H9 (cell line): ENCODE data around the gene MYMK. TPM values are rescaled to one million over a fixed set of nuclear protein-coding genes. Genes with fewer than 3 reads are reported as not detected.

Source experiments
- DNase-seq: peaks from one replicate; pipeline ENCODE4 v3.0.0-alpha.2; 2017
- H2AFZ ChIP-seq: one replicate; pipeline ENCODE4 v1.6.1; 2013; ENCODE audit warnings: mild to moderate bottlenecking, low read length, control low read depth, moderate library complexity
- H2AK5ac ChIP-seq: 2 replicates; pipeline ENCODE4 v1.6.1; 2013; ENCODE audit warnings: low read length, control low read depth, mixed read lengths; ENCODE audit not compliant: insufficient read length
- H2BK120ac ChIP-seq: one replicate; pipeline ENCODE4 v1.6.1; 2013; ENCODE audit warnings: low read depth, mild to moderate bottlenecking, low read length, control low read depth, inconsistent platforms; ENCODE audit not compliant: poor library complexity, severe bottlenecking
- H2BK12ac ChIP-seq: 2 replicates; pipeline ENCODE4 v1.6.1; 2013; ENCODE audit warnings: low read length, control low read depth, mixed read lengths, low read depth; ENCODE audit not compliant: insufficient read length
- H2BK15ac ChIP-seq: 2 replicates; pipeline ENCODE4 v1.6.1; 2013; ENCODE audit warnings: low read depth, low read length, control low read depth
- H2BK20ac ChIP-seq: one replicate; pipeline ENCODE4 v1.6.1; 2013; ENCODE audit warnings: low read depth, mild to moderate bottlenecking, low read length, control low read depth, inconsistent platforms; ENCODE audit not compliant: poor library complexity, severe bottlenecking
- H2BK5ac ChIP-seq: 2 replicates; pipeline ENCODE4 v1.6.1; 2013; ENCODE audit warnings: low read length, control low read depth, mixed read lengths; ENCODE audit not compliant: insufficient read length
- H3K14ac ChIP-seq: 2 replicates; pipeline ENCODE4 v1.6.1; 2013; ENCODE audit warnings: low read length, control low read depth; ENCODE audit not compliant: insufficient read depth
- H3K18ac ChIP-seq: 2 replicates; pipeline ENCODE4 v1.6.1; 2013; ENCODE audit warnings: low read depth, mild to moderate bottlenecking, mixed read lengths, low read length, control low read depth; ENCODE audit not compliant: insufficient read length
- H3K23ac ChIP-seq: 2 replicates; pipeline ENCODE4 v1.6.1; 2013; ENCODE audit warnings: low read length, control low read depth, mixed read lengths, low read depth; ENCODE audit not compliant: insufficient read length
- H3K23me2 ChIP-seq: 2 replicates; pipeline ENCODE4 v1.6.1; 2013; ENCODE audit warnings: low read depth, mild to moderate bottlenecking, mixed read lengths, low read length, control low read depth; ENCODE audit not compliant: insufficient read length, poor library complexity, severe bottlenecking
- H3K27ac ChIP-seq: 2 replicates; pipeline ENCODE4 v1.5.1; 2013; ENCODE audit warnings: low read length, control low read depth, mixed read lengths, low read depth; ENCODE audit not compliant: insufficient read length
- H3K27me3 ChIP-seq: 2 replicates; pipeline ENCODE4 v1.6.1; 2013; ENCODE audit warnings: low read length, control low read depth, inconsistent platforms; ENCODE audit not compliant: insufficient read depth
- H3K4ac ChIP-seq: 2 replicates; pipeline ENCODE4 v1.6.1; 2013; ENCODE audit warnings: low read depth, mild to moderate bottlenecking, control low read depth, inconsistent platforms, low read length, moderate library complexity
- H3K4me1 ChIP-seq: 2 replicates; pipeline ENCODE4 v1.6.1; 2013; ENCODE audit warnings: low read length, control low read depth, inconsistent platforms; ENCODE audit not compliant: insufficient read depth
- H3K4me2 ChIP-seq: 2 replicates; pipeline ENCODE4 v1.6.1; 2013; ENCODE audit warnings: low read length, control low read depth, mixed read lengths; ENCODE audit not compliant: insufficient read length, insufficient read depth
- H3K56ac ChIP-seq: 2 replicates; pipeline ENCODE4 v1.6.1; 2013; ENCODE audit warnings: low read depth, mild to moderate bottlenecking, mixed read lengths, low read length, control low read depth; ENCODE audit not compliant: insufficient read length
- H3K79me1 ChIP-seq: 2 replicates; pipeline ENCODE4 v1.6.1; 2013; ENCODE audit warnings: low read depth, mild to moderate bottlenecking, moderate library complexity, low read length, control low read depth, inconsistent platforms; ENCODE audit not compliant: insufficient read depth, poor library complexity, severe bottlenecking
- H3K79me2 ChIP-seq: 2 replicates; pipeline ENCODE4 v1.6.1; 2013; ENCODE audit warnings: low read length, control low read depth, inconsistent platforms; ENCODE audit not compliant: insufficient read depth
- H3K9ac ChIP-seq: 2 replicates; pipeline ENCODE4 v1.6.1; 2013; ENCODE audit warnings: low read length, control low read depth, mixed read lengths; ENCODE audit not compliant: insufficient read length; ENCODE audit errors: extremely low read depth
- H3K9me3 ChIP-seq: one replicate; pipeline ENCODE4 v1.6.1; 2013; ENCODE audit warnings: low read depth, low read length, inconsistent platforms; ENCODE audit not compliant: control insufficient read depth
- H3T11ph ChIP-seq: one replicate; pipeline ENCODE4 v1.6.1; 2013; ENCODE audit warnings: mild to moderate bottlenecking, low read length, control low read depth, inconsistent platforms
- H4K20me1 ChIP-seq: one replicate; pipeline ENCODE4 v1.6.1; 2013; ENCODE audit not compliant: control insufficient read depth, insufficient read length, insufficient read depth
- H4K5ac ChIP-seq: 2 replicates; pipeline ENCODE4 v1.6.1; 2013; ENCODE audit warnings: low read depth, mild to moderate bottlenecking, mixed read lengths, low read length, control low read depth; ENCODE audit not compliant: insufficient read length
- H4K8ac ChIP-seq: replicated peaks from 2 replicates; pipeline ENCODE4 v1.6.1; 2013; ENCODE audit warnings: low read length, control low read depth, mixed read lengths, low read depth; ENCODE audit not compliant: insufficient read length
- H4K91ac ChIP-seq: 2 replicates; pipeline ENCODE4 v1.6.1; 2013; ENCODE audit warnings: low read depth, mild to moderate bottlenecking, moderate library complexity, mixed read lengths, low read length, control low read depth; ENCODE audit not compliant: insufficient read length
- H3K27ac Mint-ChIP-seq, 3 experiments: 2 replicates in 2 of 3; 3 replicates in 1 of 3; pipeline ENCODE4 v1.8.0; 2020 to 2021; ENCODE audit warnings: mixed read lengths in 3 of 3, mild to moderate bottlenecking in 1 of 3, moderate library complexity in 1 of 3
- H3K27me3 Mint-ChIP-seq: 2 replicates; pipeline ENCODE4 v1.8.0; 2021; ENCODE audit warnings: low read depth, mild to moderate bottlenecking, moderate library complexity, mixed read lengths
- H3K36me3 Mint-ChIP-seq, 3 experiments: 2 replicates in 2 of 3; 3 replicates in 1 of 3; pipeline ENCODE4 v1.8.0; 2020 to 2021; ENCODE audit warnings: low read depth in 3 of 3, mixed read lengths in 3 of 3; ENCODE audit not compliant: insufficient read depth in 1 of 3
- H3K4me1 Mint-ChIP-seq, 2 experiments: 2 replicates each; pipeline ENCODE4 v1.8.0; 2020; ENCODE audit warnings: mixed read lengths in 2 of 2
- H3K4me3 Mint-ChIP-seq, 2 experiments: 2 replicates in 1 of 2; 3 replicates in 1 of 2; pipeline ENCODE4 v1.8.0; 2020 to 2021; ENCODE audit warnings: mild to moderate bottlenecking in 2 of 2, mixed read lengths in 2 of 2, moderate library complexity in 1 of 2
- H3K9me3 Mint-ChIP-seq, 2 experiments: 2 replicates in 1 of 2; 3 replicates in 1 of 2; pipeline ENCODE4 v1.8.0; 2020; ENCODE audit warnings: mild to moderate bottlenecking in 2 of 2, mixed read lengths in 2 of 2, moderate library complexity in 1 of 2
- WGBS: extraction: QIAGEN DNeasy Blood & Tissue Kit; methylation state at CpG from one replicate; pipeline ENCODE4 v1.1.7; 2013; ENCODE audit warnings: missing lambda C conversion rate, low lambda C conversion rate, mixed read lengths; ENCODE audit not compliant: insufficient read length; ENCODE audit errors: extremely low coverage; 5-methylcytosine and 5-hydroxymethylcytosine counted together
- total RNA-seq: library from RNA; stranded (reverse); gene quantifications from 2 replicates; pipeline ENCODE4 v1.2.1, GENCODE V29; 2021
- TF ChIP-seq, protein P1 (sequence below): fragments of 200-600 bp; sonication (generic); conservative IDR thresholded peaks from 3 replicates; pipeline ENCODE4 v1.8.0; 2021; ENCODE audit warnings: antibody characterized with exemption, mild to moderate bottlenecking

Gene MYMK
- total RNA-seq, 1 experiment from 2014 or later = not detected

DNA sequence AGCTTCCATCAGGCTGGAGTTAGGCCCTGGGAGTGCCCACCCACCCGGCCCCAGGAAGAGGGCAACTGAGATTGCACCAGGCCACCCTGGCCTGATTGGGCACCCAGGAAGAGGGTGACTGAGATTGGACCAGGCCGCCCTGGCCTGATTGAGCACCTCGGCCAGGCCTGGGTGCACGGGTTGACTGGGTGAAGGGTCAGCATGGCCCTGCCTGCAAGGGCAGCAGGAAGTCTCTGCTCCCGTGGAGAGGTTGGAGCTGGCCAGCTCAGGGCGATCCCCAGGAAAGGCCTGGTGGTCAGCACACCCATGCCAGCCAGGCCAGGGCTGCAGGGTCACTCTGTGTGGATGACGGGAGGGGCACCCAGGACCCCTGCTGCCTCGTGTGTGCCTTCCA is 21.5 kb upstream of the MYMK start:
- no peaks in the 10 kb centered on the region for H3K79me1 ChIP-seq
- H2BK12ac ChIP-seq = no peak overlapping the region
- no peak overlapping the region for H2AFZ ChIP-seq
- Mint-ChIP-seq H3K36me3 (no peaks in the 10 kb centered on the region), H3K27ac (no peak overlapping the region), H3K9me3 (no peaks in the 10 kb centered on the region), H3K4me1 (0 out of 4 replicates have a peak, but pooled peaks cover 0 to 3% of the 10 kb centered on the region in 2 experiments), H3K27me3 (peaks cover 4% of the 10 kb centered on the region), H3K4me3 (no peak overlapping the region)
- no peak overlapping the region for H3K9ac ChIP-seq
- no peaks in the 10 kb centered on the region for H3K9me3 ChIP-seq
- TF ChIP-seq, protein P1, sequence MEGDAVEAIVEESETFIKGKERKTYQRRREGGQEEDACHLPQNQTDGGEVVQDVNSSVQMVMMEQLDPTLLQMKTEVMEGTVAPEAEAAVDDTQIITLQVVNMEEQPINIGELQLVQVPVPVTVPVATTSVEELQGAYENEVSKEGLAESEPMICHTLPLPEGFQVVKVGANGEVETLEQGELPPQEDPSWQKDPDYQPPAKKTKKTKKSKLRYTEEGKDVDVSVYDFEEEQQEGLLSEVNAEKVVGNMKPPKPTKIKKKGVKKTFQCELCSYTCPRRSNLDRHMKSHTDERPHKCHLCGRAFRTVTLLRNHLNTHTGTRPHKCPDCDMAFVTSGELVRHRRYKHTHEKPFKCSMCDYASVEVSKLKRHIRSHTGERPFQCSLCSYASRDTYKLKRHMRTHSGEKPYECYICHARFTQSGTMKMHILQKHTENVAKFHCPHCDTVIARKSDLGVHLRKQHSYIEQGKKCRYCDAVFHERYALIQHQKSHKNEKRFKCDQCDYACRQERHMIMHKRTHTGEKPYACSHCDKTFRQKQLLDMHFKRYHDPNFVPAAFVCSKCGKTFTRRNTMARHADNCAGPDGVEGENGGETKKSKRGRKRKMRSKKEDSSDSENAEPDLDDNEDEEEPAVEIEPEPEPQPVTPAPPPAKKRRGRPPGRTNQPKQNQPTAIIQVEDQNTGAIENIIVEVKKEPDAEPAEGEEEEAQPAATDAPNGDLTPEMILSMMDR = no peak
- no peak overlapping the region for H3K14ac ChIP-seq
- no peak overlapping the region for H3K56ac ChIP-seq
- H2BK120ac ChIP-seq = no peak overlapping the region
- no peak overlapping the region for H3K23ac ChIP-seq
- H3K79me2 ChIP-seq = no peaks in the 10 kb centered on the region
- no peak overlapping the region for H2AK5ac ChIP-seq
- H3K27me3 ChIP-seq = no peaks in the 10 kb centered on the region
- H4K20me1 ChIP-seq = no peaks in the 10 kb centered on the region
- no peak overlapping the region for H2BK5ac ChIP-seq
- H4K5ac ChIP-seq = no peak overlapping the region
- no peaks in the 10 kb centered on the region for H3K4me1 ChIP-seq
- H2BK20ac ChIP-seq = no peak overlapping the region
- no peak overlapping the region for H3K18ac ChIP-seq
- H3K27ac ChIP-seq = no peak overlapping the region
- DNase-seq = no peak
- H4K91ac ChIP-seq = no peak overlapping the region
- no peak overlapping the region for H3K4ac ChIP-seq
- no peak overlapping the region for H3K4me2 ChIP-seq
- WGBS = no CpG with 5 or more reads among the region's 8 CpGs
- H2BK15ac ChIP-seq = no peak overlapping the region
- no peak overlapping the region for H3T11ph ChIP-seq
- no peak overlapping the region for H4K8ac ChIP-seq
- H3K23me2 ChIP-seq = no peaks in the 10 kb centered on the region
